ENCODE data around the gene ACY1. TPM values are rescaled to one million over a fixed set of nuclear protein-coding genes. Genes with fewer than 3 reads are reported as not detected.

ACY1 gene
- polyA plus RNA-seq, 2 of the 4 experiments (the other 2 are of a cell fraction), result 20.7 to 21.1 TPM

DNA sequence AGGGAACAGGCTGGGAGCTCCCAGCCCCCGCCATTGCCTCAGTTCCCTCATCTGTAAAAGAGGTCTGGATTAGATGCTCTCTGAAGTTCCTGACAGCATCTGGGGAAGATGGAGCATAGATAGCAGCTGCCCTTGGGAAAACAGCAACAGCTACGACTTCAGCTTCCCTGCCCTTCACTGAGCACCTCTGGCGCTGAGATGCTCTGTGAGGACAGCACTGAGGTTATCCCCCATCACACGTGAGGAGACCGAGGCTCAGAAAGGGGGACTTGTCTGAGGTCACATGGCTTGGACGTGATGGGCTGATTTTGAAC, 23.4 kb downstream of the ACY1 start:
- Histone ChIP-seq H3K9me3 (no peaks in the 10 kb centered on the region), H3K4me1 (no peaks in the 10 kb centered on the region; the same call in 2 of the 3 replicates), H3K4me3 (no peak overlapping the region), H3K4me2 (no peak overlapping the region), H3K27ac (no peak overlapping the region)
- POLR2A ChIA-PET, result no interaction called here
- WGBS (ENCODE audit: missing lambda C conversion rate), result 30% methylated on average over 5 of the region's 6 CpGs
- CTCF ChIA-PET, result interaction anchor here (1.3 to 7.3 kb wide), 2 partner anchors 10 to 332 kb away, joined by 5 to 96 read pairs; no protein-coding TSS in a partner anchor
- FAIRE-seq (no peak), DNase-seq (ENCODE audit: low read depth in 1 of 2, low spot score in 1 of 2) (no peak), ATAC-seq (no peak)
- TF ChIP-seq MYC (IDR thresholded peaks at IDR 0.05; ENCODE audit: borderline replicate concordance, low read length) (no peak), HEYL (CRISPR knock-in tag; IDR thresholded peaks at IDR 0.05) (no peak), TFCP2L1 (CRISPR knock-in tag; IDR thresholded peaks at IDR 0.05) (no peak), MAFK (IDR thresholded peaks at IDR 0.05; ENCODE audit: partially characterized antibody) (no peak), RFX5 (IDR thresholded peaks at IDR 0.05) (no peak), CBX8 (IDR thresholded peaks at IDR 0.05) (no peak), EHMT2 (IDR thresholded peaks at IDR 0.05; ENCODE audit: low read depth) (no peak), ZSCAN20 (CRISPR knock-in tag; IDR thresholded peaks at IDR 0.05) (no peak), HOXA7 (CRISPR knock-in tag; IDR thresholded peaks at IDR 0.05) (no peak), FOSL2 (IDR thresholded peaks at IDR 0.05) (no peak), FOSL2 (CRISPR knock-in tag; IDR thresholded peaks at IDR 0.05) (no peak), CHD2 (IDR thresholded peaks at IDR 0.05; ENCODE audit: low read length, partially characterized antibody) (no peak), RNF2 (IDR thresholded peaks at IDR 0.05; ENCODE audit: borderline replicate concordance, low read depth) (no peak), SREBF2 (IDR thresholded peaks at IDR 0.05) (no peak)
- TF ChIP-seq, protein P1, sequence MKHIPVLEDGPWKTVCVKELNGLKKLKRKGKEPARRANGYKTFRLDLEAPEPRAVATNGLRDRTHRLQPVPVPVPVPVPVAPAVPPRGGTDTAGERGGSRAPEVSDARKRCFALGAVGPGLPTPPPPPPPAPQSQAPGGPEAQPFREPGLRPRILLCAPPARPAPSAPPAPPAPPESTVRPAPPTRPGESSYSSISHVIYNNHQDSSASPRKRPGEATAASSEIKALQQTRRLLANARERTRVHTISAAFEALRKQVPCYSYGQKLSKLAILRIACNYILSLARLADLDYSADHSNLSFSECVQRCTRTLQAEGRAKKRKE (CRISPR knock-in tag; IDR thresholded peaks at IDR 0.05; ENCODE audit: low read depth), result no peak
- TF ChIP-seq, protein P2, sequence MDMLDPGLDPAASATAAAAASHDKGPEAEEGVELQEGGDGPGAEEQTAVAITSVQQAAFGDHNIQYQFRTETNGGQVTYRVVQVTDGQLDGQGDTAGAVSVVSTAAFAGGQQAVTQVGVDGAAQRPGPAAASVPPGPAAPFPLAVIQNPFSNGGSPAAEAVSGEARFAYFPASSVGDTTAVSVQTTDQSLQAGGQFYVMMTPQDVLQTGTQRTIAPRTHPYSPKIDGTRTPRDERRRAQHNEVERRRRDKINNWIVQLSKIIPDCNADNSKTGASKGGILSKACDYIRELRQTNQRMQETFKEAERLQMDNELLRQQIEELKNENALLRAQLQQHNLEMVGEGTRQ (IDR thresholded peaks at IDR 0.05), result no peak
- TF ChIP-seq, protein P3, sequence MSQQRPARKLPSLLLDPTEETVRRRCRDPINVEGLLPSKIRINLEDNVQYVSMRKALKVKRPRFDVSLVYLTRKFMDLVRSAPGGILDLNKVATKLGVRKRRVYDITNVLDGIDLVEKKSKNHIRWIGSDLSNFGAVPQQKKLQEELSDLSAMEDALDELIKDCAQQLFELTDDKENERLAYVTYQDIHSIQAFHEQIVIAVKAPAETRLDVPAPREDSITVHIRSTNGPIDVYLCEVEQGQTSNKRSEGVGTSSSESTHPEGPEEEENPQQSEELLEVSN (IDR thresholded peaks at IDR 0.05; ENCODE audit: borderline replicate concordance, low read depth), result no peak
- TF ChIP-seq, protein P4, sequence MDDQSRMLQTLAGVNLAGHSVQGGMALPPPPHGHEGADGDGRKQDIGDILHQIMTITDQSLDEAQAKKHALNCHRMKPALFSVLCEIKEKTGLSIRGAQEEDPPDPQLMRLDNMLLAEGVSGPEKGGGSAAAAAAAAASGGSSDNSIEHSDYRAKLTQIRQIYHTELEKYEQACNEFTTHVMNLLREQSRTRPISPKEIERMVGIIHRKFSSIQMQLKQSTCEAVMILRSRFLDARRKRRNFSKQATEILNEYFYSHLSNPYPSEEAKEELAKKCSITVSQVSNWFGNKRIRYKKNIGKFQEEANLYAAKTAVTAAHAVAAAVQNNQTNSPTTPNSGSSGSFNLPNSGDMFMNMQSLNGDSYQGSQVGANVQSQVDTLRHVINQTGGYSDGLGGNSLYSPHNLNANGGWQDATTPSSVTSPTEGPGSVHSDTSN (IDR thresholded peaks at IDR 0.05), result no peak

DNA sequence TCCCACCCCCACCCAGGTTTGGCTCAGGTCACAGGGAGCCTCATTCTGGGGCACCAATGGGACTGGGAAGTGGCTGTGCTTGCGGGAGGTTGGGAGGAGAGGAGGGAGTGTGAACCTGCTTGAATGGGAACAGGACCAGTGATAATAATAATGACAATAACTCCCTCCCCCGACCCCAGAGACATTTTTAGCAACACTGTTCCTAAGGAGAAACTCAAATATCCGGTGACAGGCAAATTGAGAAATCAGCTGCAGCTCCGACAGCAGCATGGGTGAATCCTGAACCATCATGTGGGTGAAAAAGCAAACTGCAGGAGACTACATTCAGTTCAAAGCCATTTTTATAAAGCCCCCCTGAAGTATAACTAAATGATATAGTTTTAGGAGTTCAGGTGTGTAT, 24.0 kb downstream of the ACY1 start:
- WGBS (ENCODE audit: missing lambda C conversion rate), result 72% methylated on average over 4 of the region's 4 CpGs
- Histone ChIP-seq H3K4me1 (no peaks in the 10 kb centered on the region), H3K27ac (no peak overlapping the region), H3K4me2 (no peak overlapping the region), H3K4me3 (no peak overlapping the region), H3K9me3 (no peaks in the 10 kb centered on the region)
- FAIRE-seq, result no peak
- CTCF ChIA-PET, result interaction anchor here (0.7 to 2.1 kb wide), 4 partner anchors 46 to 332 kb away, joined by 3 to 7 read pairs (median 4); no protein-coding TSS in a partner anchor
- POLR2A ChIA-PET, result interaction anchor here (1.7 kb wide), 1 partner anchor 11 kb away, joined by 4 read pairs; the partner anchor contains the start of gene RPL29
- TF ChIP-seq PHF8 (IDR thresholded peaks at IDR 0.05; ENCODE audit: borderline replicate concordance, low read depth), result no peak
- DNase-seq (ENCODE audit: low read depth in 1 of 2, low spot score in 1 of 2), result no peak
- no peak for ATAC-seq

DNA sequence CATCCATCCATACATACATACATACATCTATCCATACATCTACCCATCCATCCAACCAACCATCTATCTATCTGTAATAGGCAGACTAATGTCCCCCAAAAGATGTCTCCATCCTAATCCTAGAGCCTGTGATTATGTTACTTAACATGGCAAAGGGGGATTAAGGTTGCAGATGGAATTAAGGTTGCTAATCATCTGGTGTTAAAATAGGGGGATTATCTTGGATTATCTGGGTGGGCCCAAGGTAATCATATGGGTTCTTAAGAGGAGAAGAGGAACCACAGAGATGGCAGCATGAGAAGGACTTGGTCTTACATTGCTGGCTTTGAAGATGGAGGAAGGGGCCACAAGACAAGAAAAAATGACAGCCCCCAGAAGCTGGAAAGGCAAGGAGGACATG, 27.1 kb downstream of the ACY1 start:
- Histone ChIP-seq H3K4me2 (no peak overlapping the region), H3K9me3 (no peaks in the 10 kb centered on the region), H3K4me1 (no peaks in the 10 kb centered on the region), H3K4me3 (no peak overlapping the region), H3K27ac (no peak overlapping the region)
- TF ChIP-seq, protein P5, sequence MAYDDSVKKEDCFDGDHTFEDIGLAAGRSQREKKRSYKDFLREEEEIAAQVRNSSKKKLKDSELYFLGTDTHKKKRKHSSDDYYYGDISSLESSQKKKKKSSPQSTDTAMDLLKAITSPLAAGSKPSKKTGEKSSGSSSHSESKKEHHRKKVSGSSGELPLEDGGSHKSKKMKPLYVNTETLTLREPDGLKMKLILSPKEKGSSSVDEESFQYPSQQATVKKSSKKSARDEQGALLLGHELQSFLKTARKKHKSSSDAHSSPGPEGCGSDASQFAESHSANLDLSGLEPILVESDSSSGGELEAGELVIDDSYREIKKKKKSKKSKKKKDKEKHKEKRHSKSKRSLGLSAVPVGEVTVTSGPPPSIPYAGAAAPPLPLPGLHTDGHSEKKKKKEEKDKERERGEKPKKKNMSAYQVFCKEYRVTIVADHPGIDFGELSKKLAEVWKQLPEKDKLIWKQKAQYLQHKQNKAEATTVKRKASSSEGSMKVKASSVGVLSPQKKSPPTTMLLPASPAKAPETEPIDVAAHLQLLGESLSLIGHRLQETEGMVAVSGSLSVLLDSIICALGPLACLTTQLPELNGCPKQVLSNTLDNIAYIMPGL (CRISPR knock-in tag; IDR thresholded peaks at IDR 0.05; ENCODE audit: borderline replicate concordance), result no peak
- TF ChIP-seq TP53 (CRISPR knock-in tag; IDR thresholded peaks at IDR 0.05), result no peak
- ChIA-PET POLR2A (no interaction called here), CTCF (interaction anchor here (1.0 to 1.8 kb wide), 2 partner anchors 9 to 133 kb away, joined by 4 to 6 read pairs; no protein-coding TSS in a partner anchor)
- no peak for DNase-seq (ENCODE audit: low read depth in 1 of 2, low spot score in 1 of 2)
- ATAC-seq, result no peak
- FAIRE-seq, result no peak

All from A549 (cell line).